HG02884 (cell line): ENCODE results near the gene C10orf71.

Experiments
- ATAC-seq: cut with Tn5 transposase; IDR thresholded peaks from one replicate; pipeline ENCODE4 v1.9.1; 2021; ENCODE audit warnings: mild to moderate bottlenecking, moderate library complexity; ENCODE audit not compliant: unreplicated experiment

C10orf71 gene

GRCh38 chr10:49272251-49273081 lies 26.5 kb upstream of the C10orf71 start:
- no peak for ATAC-seq

DNA sequence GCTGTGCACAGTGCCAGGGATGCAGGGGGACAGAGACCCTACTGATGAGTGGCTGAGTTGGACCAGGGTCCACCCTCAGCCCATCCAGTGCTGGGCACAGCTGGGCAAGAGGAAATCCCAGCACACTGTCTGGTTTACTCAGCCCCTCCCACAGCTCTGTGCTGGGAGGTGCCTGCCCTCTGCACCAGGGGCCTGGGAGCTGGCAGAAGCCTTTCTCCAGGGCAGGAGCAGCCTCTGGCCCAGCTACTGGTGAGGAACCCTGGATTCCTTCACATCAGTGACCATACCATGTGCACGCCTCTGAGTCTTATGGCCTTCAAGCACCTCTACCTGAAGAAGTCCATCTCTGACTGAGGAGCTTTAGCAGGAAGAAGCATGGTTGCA lies 25.9 kb upstream of the C10orf71 start:
- no peak for ATAC-seq

GRCh38 chr10:49273626-49274025 lies 25.3 kb upstream of the C10orf71 start:
- no peak for ATAC-seq

DNA sequence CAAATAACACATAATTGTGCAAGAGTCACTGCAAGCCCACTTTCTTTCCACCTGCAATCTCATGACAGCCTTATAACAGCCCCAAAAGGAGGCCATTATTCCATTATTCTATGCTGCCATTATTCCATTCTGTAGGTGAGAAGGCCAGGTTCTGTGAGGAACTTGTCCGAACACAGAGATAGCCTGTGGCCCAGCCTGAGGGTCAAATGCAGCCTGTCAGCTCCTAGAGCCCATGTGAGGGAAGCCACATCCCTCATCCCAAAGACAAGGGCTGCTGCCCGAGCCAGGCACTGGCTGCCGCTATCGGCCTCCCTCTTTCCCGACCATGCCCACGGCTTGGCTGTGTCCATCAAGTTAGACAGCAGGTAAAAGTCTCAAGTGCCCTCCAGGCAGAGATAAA lies 24.1 kb upstream of the C10orf71 start:
- no peak for ATAC-seq

DNA sequence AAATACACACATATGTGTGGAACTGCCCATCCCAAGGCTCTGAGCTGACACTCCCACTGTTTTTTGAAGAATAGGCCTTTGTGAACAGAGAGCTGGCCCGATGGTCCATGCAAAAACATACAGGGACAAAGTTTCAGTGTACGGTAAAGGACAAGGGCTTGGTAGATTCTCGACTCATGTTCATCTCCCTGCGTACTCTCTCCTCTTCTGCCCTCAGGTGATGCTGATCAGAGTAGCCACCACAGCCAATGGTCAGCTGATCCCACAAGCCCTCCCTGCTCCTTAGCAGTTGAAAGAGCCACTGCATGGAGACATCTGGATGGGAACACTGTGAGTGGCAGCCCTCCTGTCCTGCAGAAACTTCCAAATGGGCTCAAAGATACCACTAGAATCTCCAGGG lies 23.1 kb upstream of the C10orf71 start:
- ATAC-seq = no peak

DNA sequence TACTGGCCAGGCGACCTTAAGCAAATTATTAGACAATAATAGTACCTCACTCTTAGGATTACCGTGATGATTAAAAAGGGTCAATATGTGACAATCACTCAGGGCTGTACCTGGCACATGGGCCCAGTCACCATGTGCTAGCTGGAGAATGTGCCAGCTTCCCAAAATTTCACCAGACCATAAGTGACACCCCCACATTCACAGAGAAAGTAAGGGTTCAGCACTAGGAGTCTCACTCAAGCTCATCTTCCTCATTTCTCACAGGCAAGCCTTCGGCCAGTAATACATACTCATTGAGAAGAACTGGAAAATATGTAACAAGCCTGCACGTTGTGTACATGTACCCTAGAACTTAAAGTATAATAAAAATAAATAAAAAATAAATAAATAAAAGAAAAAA lies 22.4 kb upstream of the C10orf71 start:
- no peak for ATAC-seq

DNA sequence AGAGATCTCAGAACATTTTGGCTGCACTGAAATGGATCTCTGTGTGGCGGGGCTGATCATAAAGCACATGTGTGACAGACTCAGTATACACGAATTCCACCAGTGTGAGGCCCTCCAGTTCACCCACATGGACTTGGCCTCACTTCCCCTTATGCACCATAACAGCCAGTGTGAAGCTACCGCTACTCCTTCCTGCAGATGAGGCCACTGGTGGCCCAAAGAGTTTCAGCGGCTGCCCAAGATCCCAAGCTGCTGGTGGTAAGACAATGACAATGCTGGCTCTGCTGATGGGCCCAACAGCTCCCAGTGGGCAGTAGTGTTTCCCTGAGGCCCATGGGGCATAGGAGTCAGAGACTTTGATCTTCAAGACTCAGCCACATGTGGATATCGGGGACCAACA lies 21.0 kb upstream of the C10orf71 start:
- ATAC-seq = no peak

- no peak for ATAC-seq
These were observed 20.4 kb upstream of the C10orf71 start for GRCh38 chr10:49278497-49278981.

DNA sequence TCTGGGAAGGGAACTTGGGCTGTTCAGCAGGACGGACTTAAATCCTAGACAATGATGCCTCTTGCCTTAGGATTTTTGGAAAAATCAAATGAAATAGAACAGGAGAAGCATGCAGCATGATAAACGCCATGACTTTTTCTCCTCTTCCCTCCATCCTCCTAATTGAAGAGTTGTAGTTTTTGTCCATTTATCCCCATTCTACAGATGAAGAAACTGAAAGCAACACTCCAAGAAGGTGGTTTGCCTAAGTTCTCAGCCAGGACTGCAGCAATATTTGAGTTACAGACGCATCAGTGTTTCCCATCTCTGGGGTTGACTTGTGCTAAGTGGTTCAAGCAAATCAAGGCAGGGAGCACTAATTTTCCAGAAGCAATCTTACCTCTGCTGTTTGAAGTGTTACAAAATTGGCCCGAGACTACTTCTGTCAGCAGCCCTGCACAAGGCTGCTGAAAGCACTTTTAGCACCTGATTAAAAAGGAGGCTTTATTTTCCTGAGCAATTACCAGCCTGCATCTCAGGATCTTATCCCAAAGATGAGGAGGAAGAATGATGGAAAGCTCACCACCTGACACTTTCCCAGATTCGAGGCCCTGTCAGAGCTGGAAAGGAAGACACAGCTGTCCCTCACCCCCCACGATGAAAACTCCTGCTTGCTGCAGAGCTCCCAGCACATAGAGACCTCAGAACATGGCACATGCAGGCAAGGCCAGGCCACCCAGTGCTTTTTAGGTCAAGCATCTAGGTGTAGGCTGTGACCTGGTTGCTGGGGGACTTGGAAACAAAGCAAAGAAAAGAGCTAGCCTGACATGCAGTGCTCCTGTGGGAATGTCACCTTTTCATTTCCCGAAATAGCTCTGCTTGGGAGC lies 19.7 kb upstream of the C10orf71 start:
- ATAC-seq = no peak

- no peak for ATAC-seq
These were observed 19.0 kb upstream of the C10orf71 start for GRCh38 chr10:49280001-49280408.

DNA sequence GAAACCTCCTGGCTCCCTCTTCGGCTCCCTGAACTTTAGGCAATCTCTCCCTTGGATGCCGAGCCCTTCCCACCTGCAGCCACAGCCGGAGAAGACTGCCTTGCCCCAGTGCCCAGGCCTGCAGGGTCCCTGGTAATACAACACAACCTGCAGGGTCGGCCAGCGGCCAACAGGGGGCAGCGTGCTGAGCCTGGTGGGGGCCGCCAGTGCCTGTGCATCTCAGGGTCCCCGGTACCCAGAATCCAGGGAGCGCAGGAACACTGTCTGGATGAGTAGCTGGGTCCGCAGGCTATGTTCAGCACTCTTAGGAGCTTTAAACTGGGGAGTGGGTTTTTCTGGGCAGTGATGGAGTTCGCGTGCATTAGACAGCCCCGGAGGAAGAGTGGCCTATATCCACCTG lies 17.5 kb upstream of the C10orf71 start:
- no peak for ATAC-seq

GRCh38 chr10:49282306-49282705 lies 16.7 kb upstream of the C10orf71 start:
- ATAC-seq = no peak

GRCh38 chr10:49282879-49283341 lies 16.1 kb upstream of the C10orf71 start:
- ATAC-seq = no peak

GRCh38 chr10:49283491-49283890 lies 15.5 kb upstream of the C10orf71 start:
- ATAC-seq = no peak

DNA sequence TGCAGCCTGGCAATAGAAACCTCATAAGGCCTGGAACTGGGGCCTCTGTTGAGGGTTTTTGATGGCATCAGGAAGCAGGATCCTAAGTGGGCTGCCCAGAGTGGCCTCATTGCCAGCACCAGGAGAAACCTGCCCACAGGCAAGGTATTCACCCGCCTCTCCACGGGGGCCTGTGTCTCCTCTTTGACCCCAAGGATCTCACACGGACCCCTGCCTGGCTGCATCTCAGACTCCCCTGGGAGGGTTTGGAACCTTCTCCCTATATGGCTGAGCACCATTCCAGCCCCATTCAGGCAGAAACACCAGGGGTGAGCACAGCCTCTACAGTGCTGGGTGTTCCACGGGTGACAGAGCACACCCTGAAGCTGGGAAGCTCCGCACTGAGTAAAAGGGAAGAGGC lies 14.6 kb upstream of the C10orf71 start:
- no peak for ATAC-seq

- no peak for ATAC-seq
These were observed 13.7 kb upstream of the C10orf71 start for GRCh38 chr10:49285232-49285631.

DNA sequence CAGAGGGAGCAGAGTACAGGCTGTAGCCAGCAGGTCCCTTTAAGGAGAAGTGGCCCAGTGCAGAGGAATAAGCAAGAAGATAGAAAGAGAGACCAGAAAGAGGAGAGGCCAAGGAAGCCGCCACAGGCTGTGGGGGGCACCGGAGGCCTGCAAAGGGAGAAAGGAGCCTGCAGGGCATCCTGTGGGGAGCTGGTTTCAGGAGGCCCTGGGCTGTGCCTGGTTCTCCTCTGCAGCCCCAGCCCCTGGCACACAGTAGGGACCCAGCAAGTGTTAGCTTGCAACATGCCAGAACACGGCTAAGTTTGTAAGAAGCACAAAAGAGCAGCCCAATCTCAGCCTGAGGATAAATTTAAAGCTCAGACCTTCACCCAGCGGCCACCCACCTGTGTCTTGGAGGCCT lies 12.3 kb upstream of the C10orf71 start:
- no peak for ATAC-seq

DNA sequence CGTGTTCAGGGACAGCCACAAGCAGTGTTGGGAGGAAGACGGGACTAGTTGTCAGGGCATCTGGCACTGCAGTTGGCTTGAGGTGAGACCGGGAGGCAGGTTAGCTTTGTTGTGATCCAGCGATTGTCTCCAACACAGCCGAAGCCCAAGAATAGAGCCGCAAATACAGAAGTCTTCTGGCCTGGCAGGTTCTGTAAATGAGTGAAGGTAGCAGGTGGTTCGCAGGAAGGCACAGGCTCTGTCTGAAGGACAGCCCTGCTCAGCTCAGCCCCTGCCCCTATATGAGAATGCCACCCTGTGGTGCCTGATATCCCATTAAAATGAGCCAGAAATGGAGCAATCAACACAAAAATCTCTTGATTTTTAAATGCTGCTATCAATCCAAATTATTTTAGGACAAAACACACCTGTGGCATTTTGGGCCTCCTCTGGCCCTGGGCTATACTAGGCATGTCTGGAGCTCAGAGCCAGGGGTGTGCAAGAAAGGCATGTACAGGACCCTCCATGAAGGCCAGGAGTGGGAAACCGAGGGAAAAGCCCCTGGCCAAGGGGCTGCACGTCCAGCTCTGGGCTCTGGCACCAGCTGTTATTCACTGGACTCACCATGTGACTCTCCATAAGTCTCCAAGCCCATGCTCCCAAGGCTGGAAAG lies 11.2 kb upstream of the C10orf71 start:
- no peak for ATAC-seq

DNA sequence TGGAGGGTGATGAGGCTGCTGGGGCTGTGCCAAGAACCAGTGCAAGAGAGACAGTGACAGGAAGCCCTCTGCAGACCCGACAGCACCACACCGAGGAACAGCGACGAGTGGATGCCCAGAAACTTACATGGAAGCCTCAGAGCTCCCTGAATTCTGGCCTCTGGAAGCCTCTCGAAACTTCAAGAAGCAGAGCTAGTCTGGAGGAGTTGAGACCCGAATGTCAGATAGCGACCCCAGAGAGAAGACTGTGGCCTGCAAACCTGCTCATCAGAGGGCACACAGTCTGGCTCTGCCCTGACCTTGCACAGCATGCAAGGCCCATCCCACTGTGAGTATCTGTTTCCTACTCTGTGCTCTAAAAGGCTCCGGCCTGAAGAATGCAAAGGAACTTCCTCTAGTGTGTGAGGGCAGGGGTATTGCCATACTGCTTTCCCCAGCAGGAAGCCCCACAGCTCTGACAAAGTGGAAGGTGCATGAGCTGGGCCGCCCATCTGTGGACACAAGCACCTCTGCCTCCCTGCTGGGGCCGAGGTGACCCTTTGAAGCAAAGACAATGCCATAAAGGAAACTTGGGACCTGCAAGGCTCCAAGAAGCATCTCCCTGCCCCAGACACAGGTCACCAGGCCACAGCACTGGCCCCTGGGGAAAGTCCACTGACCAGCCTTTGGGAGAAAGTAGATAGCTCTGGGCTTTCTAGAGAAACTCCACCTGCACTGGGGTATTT lies 10.5 kb upstream of the C10orf71 start:
- ATAC-seq = no peak

GRCh38 chr10:49289480-49289879 lies 9.5 kb upstream of the C10orf71 start:
- ATAC-seq = no peak

GRCh38 chr10:49290131-49290530 lies 8.8 kb upstream of the C10orf71 start:
- ATAC-seq = no peak
